Adrenal gland (tissue), 5 donors: ENCODE results near the gene KCNJ18.
"Not testable (repeated sequence)": the region's sequence is repeated elsewhere in the genome, so short reads cannot be mapped to it uniquely, and the experiment has no call there.

Experiments
- POLR2A ChIP-seq, 2 donors: fragments of 450-650 bp; IDR thresholded peaks; one replicate each; pipeline ENCODE4 v1.6.1; 2017; ENCODE audit warnings: antibody characterized with exemption in 2 of 2, mild to moderate bottlenecking in 2 of 2, moderate library complexity in 1 of 2
- TF ChIP-seq, protein P1 (sequence below), 6 experiments: fragments of 450-650 bp in 4 of 6; fragments of 200-600 bp in 2 of 6; sonication (generic) in 1 of 6; IDR thresholded peaks; 1 replicate in 5 of 6; 2 replicates in 1 of 6; pipeline versions ENCODE4 v1.5.1 to v1.8.0; 2016 to 2021; ENCODE audit warnings: antibody characterized with exemption in 6 of 6, mild to moderate bottlenecking in 2 of 6, moderate library complexity in 1 of 6
- donor health status: DM: no; HTN: no; CAD: no.

DNA sequence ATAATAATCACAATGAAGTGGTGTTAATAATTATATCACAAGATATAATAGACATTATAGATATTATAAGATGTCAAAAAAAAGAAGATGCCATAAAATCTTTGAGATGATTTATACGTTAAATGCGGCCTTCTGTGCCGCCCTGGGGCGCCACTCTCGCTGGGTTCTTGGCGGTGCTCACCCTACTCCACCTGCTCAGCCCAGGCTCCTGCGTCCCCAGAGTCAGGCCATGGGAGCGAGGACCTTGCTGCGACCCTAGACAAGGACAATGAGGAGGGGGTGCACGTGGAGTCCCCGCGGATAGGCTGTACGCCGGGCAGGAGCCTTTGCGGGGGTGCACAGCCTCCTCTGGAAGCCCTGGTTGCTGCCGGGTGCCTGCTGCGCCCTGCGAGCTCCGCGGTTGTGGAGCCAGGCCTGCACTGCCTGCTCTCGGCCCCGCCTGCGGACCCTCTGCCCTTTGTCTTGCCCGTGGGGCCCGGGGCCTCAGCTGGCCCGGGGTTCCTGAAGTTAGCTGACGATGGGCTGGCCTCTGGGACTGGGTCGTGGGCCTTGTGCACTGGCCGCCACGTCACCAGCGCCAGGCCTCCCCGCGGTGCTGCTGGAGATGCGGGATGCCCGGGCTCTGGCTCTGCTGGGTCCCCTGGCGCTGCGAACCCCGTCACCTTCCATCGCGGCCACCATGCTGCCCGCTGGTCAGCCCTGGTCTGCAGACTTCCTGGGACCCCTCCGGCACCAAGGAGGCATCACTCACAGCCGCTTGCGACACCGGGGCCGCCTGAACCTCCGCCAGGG lies 35.6 kb upstream of the KCNJ18 start:
- TF ChIP-seq POLR2A (IDR thresholded peaks at IDR 0.05) = not testable (repeated sequence)
- TF ChIP-seq, protein P1, sequence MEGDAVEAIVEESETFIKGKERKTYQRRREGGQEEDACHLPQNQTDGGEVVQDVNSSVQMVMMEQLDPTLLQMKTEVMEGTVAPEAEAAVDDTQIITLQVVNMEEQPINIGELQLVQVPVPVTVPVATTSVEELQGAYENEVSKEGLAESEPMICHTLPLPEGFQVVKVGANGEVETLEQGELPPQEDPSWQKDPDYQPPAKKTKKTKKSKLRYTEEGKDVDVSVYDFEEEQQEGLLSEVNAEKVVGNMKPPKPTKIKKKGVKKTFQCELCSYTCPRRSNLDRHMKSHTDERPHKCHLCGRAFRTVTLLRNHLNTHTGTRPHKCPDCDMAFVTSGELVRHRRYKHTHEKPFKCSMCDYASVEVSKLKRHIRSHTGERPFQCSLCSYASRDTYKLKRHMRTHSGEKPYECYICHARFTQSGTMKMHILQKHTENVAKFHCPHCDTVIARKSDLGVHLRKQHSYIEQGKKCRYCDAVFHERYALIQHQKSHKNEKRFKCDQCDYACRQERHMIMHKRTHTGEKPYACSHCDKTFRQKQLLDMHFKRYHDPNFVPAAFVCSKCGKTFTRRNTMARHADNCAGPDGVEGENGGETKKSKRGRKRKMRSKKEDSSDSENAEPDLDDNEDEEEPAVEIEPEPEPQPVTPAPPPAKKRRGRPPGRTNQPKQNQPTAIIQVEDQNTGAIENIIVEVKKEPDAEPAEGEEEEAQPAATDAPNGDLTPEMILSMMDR (IDR thresholded peaks at IDR 0.05) = not testable (repeated sequence)
